SK-N-MC (cell line): ENCODE data around the gene TUBB6.
A peak's percentile ranks its signal among the peaks of the same experiment; 100 is the strongest.

Experiments used
- DNase-seq: peaks from one replicate; pipeline ENCODE4 v3.0.0-alpha.2; 2011; ENCODE audit warnings: low read depth, low spot score
- H3K27ac ChIP-seq: fragments of 200-600 bp; sonication (generic); 2 replicates; pipeline ENCODE4 v1.5.1; 2016; ENCODE audit warnings: mixed run types
- H3K36me3 ChIP-seq: fragments of 200-600 bp; sonication (generic); 2 replicates; pipeline ENCODE4 v1.6.1; 2017; ENCODE audit warnings: antibody characterized with exemption, low read length, mixed read lengths; ENCODE audit not compliant: insufficient read depth
- H3K4me3 ChIP-seq: fragments of 200-600 bp; sonication (generic); 2 replicates; pipeline ENCODE4 v1.5.1; 2016
- H3K9ac ChIP-seq: fragments of 200-600 bp; sonication (generic); 2 replicates; pipeline ENCODE4 v1.8.0; 2017; ENCODE audit warnings: mixed run types, mixed read lengths; ENCODE audit not compliant: insufficient read length
- H3K9me3 ChIP-seq: fragments of 200-600 bp; sonication (generic); 2 replicates; pipeline ENCODE4 v1.6.1; 2017; ENCODE audit warnings: low read depth, mild to moderate bottlenecking, antibody characterized with exemption, low read length, moderate library complexity, mixed read lengths
- EZH2 ChIP-seq: fragments of 200-600 bp; sonication (generic); IDR thresholded peaks from one replicate; pipeline ENCODE4 v1.6.1; 2017; ENCODE audit warnings: antibody characterized with exemption
- FOXP2 ChIP-seq: optimal IDR thresholded peaks from 2 replicates; pipeline ENCODE3; 2011; ENCODE audit warnings: mild to moderate bottlenecking, moderate library complexity; ENCODE audit not compliant: insufficient read depth; ENCODE audit errors: extremely low read length, control extremely low read depth
- POLR2AphosphoS5 ChIP-seq: IDR thresholded peaks from 2 replicates; pipeline ENCODE4 v1.6.1; 2012; ENCODE audit warnings: mild to moderate bottlenecking, low read depth, low read length, borderline replicate concordance

The TUBB6 gene

GRCh38 chr18:12317664-12318333 lies 9.8 kb downstream of the TUBB6 start:
- TF ChIP-seq POLR2AphosphoS5 (0 out of 2 replicates have a peak, but pooled peaks have one; percentile 10), FOXP2 (no peak), EZH2 (no peak)
- no peak overlapping the region for H3K4me3 ChIP-seq
- DNase-seq: no peak
- no peak overlapping the region for H3K9ac ChIP-seq
- peaks cover 68% of the 10 kb centered on the region for H3K36me3 ChIP-seq
- 0 out of 2 replicates have a peak overlapping the region, but pooled peaks have one; percentile 7 for H3K27ac ChIP-seq
- no peaks in the 10 kb centered on the region for H3K9me3 ChIP-seq

DNA sequence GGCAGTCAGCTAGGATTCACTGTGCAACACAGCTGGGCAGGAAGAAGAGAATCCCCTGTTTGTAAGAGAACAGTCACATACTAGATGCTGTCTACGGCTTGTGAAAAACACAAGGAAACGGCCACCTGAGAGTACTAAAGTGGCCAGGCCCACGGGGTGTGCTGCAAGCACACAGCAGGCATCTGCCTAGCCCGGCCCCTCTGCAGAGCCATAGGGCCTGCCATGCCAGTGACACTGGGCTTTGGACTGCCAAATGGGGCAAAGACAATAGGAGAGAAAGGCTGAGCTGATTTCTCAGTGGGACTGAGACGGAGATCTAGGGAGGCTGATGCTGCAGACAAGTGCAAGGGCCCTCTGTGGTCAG lies 10.3 kb downstream of the TUBB6 start:
- Histone ChIP-seq H3K4me3 (no peak overlapping the region), H3K9ac (no peak overlapping the region), H3K9me3 (no peaks in the 10 kb centered on the region), H3K36me3 (peaks cover 68% of the 10 kb centered on the region), H3K27ac (0 out of 2 replicates have a peak overlapping the region, but pooled peaks have one; percentile 7)
- TF ChIP-seq FOXP2: no peak
- TF ChIP-seq POLR2AphosphoS5: no peak; the same call in 1 of the 2 replicates
- DNase-seq: no peak

DNA sequence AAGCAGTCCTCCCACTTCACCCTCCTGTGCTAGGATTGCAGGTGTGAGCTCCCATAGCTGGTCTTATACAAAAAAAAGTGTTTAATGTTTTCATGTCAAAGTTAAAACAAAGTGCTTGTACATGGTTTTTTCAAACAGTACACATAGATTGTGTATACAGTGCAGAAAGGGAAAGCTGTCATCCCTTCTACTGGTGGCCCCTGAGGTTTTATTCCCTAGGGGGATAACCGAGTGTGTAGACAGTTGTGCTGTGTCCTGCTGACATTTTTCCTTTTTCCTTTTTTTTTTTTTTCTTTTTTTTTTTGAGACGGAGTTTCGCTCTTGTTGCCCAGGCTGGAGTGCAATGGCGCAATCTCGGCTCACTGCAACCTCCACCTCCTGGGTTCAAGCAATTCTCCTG lies 10.8 kb downstream of the TUBB6 start:
- Histone ChIP-seq H3K36me3 (peaks cover 68% of the 10 kb centered on the region), H3K27ac (no peak overlapping the region), H3K9ac (no peak overlapping the region), H3K4me3 (no peak overlapping the region), H3K9me3 (no peaks in the 10 kb centered on the region)
- no peak for TF ChIP-seq FOXP2
- no peak for TF ChIP-seq POLR2AphosphoS5
- TF ChIP-seq EZH2: no peak
- DNase-seq: no peak

DNA sequence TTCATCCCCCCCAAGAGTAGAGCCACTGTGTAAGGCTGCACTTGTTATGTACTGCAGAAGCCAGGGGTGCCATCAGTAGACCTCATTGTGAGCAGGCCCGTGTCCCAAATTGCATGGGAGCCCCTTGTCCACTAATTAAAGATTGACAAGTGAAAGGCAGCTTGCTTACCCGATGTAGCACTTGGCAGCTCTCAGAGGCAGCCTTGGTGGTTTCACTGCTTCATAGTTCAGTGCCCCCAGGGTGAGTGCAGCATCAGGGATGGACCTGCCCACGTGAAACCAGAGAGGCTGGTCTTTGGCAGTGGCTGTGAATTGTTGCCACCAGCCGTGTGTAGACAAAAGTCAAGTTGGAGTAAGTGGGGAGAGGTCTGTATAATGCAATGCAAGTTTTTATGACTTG lies 13.3 kb downstream of the TUBB6 start:
- H3K9me3 ChIP-seq: no peaks in the 10 kb centered on the region
- peaks cover 74% of the 10 kb centered on the region for H3K36me3 ChIP-seq
- H3K9ac ChIP-seq: no peak overlapping the region
- no peak overlapping the region for H3K4me3 ChIP-seq
- H3K27ac ChIP-seq: no peak overlapping the region
- TF ChIP-seq FOXP2 (no peak), EZH2 (no peak), POLR2AphosphoS5 (no peak)
- DNase-seq: no peak

GRCh38 chr18:12324991-12325725 lies 17.1 kb downstream of the TUBB6 start:
- TF ChIP-seq EZH2 (no peak), FOXP2 (no peak), POLR2AphosphoS5 (no peak)
- DNase-seq: no peak
- H3K36me3 ChIP-seq: peaks cover 82% of the 10 kb centered on the region
- no peak overlapping the region for H3K27ac ChIP-seq
- H3K9ac ChIP-seq: no peak overlapping the region
- H3K9me3 ChIP-seq: no peaks in the 10 kb centered on the region
- H3K4me3 ChIP-seq: no peak overlapping the region

GRCh38 chr18:12325726-12326245 lies 17.7 kb downstream of the TUBB6 start:
- peaks cover 76% of the 10 kb centered on the region for H3K36me3 ChIP-seq
- peak overlapping the region; percentile 54; the same call in 1 of the 2 replicates for H3K27ac ChIP-seq
- H3K9me3 ChIP-seq: no peaks in the 10 kb centered on the region
- DNase-seq: no peak
- no peak overlapping the region for H3K4me3 ChIP-seq
- no peak overlapping the region for H3K9ac ChIP-seq
- no peak for TF ChIP-seq EZH2
- no peak for TF ChIP-seq POLR2AphosphoS5
- no peak for TF ChIP-seq FOXP2

DNA sequence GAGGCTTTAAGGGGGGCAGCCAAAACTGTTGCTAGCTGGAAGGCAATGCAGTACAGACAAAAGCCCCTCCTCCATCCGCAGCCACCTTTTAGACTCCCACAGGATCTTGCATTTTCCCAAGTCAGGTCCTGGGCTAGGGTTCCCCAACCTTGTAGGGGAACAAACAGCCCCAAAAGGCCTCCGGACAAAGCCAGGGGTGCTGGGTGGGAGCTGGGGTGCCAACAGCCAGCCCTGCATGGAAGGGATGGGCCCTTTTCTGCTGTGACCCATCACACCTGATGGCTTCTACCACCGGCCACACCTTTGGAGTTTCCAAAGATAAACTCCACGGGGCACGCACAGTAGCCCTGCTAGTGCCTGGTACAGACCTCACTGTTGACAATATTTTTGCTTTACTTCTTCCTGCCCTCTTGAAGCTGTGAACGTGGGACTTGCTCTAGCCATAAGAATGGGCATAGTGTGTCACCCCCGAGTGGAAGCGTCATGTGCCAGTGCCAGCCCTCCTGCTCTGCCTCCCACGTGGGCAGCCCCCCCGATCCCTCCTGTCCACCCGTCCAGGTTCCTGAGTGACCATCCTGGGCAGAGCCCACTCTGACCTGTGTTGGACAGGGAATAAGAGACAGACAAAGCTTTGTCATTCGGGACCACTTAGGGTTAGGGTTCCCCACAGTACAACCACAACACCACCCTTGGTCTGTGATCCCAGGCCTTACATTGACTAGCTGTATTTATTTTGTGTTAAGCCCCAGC lies 18.8 kb downstream of the TUBB6 start:
- H3K27ac ChIP-seq: 0 out of 2 replicates have a peak overlapping the region, but pooled peaks have one; percentile 54

More for the DNA sequence above, 18.8 kb downstream of the TUBB6 start:
- TF ChIP-seq POLR2AphosphoS5: peak; percentile 10; the same call in 1 of the 2 replicates
- TF ChIP-seq FOXP2: no peak
- no peaks in the 10 kb centered on the region for H3K9me3 ChIP-seq
- DNase-seq: no peak
- peaks cover 66% of the 10 kb centered on the region for H3K36me3 ChIP-seq
- H3K4me3 ChIP-seq: no peak overlapping the region
- no peak overlapping the region for H3K9ac ChIP-seq
